Measurements from ENCODE around the gene XPA. TPM values are rescaled to one million over a fixed set of nuclear protein-coding genes. Genes with fewer than 3 reads are reported as not detected.

The XPA gene
- total and polyA plus RNA-seq, 2 of the 8 experiments (the other 6 are each of a cell fraction or from before 2014, with no cell fraction given) = 0.24 to 2.6 TPM

DNA sequence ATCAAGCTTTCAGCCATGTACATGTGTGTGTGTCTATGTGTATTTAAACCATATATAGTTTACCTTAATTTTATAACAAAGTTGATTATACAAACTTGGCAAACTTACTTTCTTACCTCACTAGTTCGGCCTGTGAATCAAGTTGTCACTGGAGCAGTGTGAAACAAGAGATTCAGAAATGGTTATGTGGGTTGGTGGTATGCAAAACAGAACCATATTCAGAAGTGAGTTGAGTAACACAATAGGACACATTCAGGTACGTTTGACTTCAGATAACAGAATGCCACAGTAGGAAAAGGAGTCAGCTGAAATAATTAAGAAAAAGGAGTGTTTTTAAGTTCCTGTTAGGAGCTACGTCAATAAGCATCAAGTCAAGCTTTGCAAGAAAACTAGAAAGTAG lies 21.5 kb downstream of the XPA start (continued):
- no peak for TF ChIP-seq BCL11A (IDR thresholded peaks at IDR 0.05; ENCODE audit: low read depth in 2 of 2, low read length in 2 of 2)
